Adrenal gland (tissue), 5 donors: ENCODE data around the gene SIX3.

Experiments used
- CTCF ChIP-seq, 6 experiments: fragments of 450-650 bp in 4 of 6; fragments of 200-600 bp in 2 of 6; sonication (generic) in 1 of 6; IDR thresholded peaks; 1 replicate in 5 of 6; 2 replicates in 1 of 6; pipeline versions ENCODE4 v1.5.1 to v1.8.0; 2016 to 2021; ENCODE audit warnings: antibody characterized with exemption in 6 of 6, mild to moderate bottlenecking in 2 of 6, moderate library complexity in 1 of 6
- POLR2A ChIP-seq, 2 donors: fragments of 450-650 bp; IDR thresholded peaks; one replicate each; pipeline ENCODE4 v1.6.1; 2017; ENCODE audit warnings: antibody characterized with exemption in 2 of 2, mild to moderate bottlenecking in 2 of 2, moderate library complexity in 1 of 2
- donor health status: DM: no; HTN: no; CAD: no.

GRCh38 chr2:44981714-44982108, 40.2 kb downstream of the SIX3 start:
- TF ChIP-seq POLR2A (IDR thresholded peaks at IDR 0.05) (no peak), CTCF (IDR thresholded peaks at IDR 0.05) (peak; percentile 72 to 85 (median 82))
